HepG2 (cell line): ENCODE data around the gene FBRSL1. TPM values are rescaled to one million over a fixed set of nuclear protein-coding genes. Genes with fewer than 3 reads are reported as not detected.

Experiments used
- ATAC-seq: fragments of 200-7000 bp; cut with Tn5 transposase; 3 replicates; pipeline ENCODE4 v1.9.1; 2020; ENCODE audit warnings: mild to moderate bottlenecking, moderate library complexity
- BruUV-seq: library from RNA; stranded (reverse); fragments of 400-500 nt; replicated peaks from 2 replicates; lab custom pipeline; 2021; lab: Mats Ljungman, UMichigan
- CTCF ChIA-PET: fragments of 300-600 bp; formaldehyde crosslinking; extraction: SDS; loops from one replicate; lab custom pipeline; 2021; ENCODE audit warnings: low total read pairs, inconsistent platforms, low intra/inter-chr PET ratio; lab: Yijun Ruan, JAX
- POLR2A ChIA-PET: fragments of 350-600 bp; sonication (Branson Sonifier 250); formaldehyde crosslinking; loops from one replicate; lab custom pipeline; 2020; ENCODE audit warnings: antibody characterized with exemption, inconsistent platforms; lab: Yijun Ruan, JAX
- DNase-seq: peaks from one replicate; pipeline ENCODE4 v3.0.0-alpha.2; 2015; ENCODE audit warnings: low spot score
- FAIRE-seq: peaks from 3 replicates; lab custom pipeline; 2011; peaks lifted over from hg19 to GRCh38; lab: Jason Lieb, UNC
- H2AFZ ChIP-seq: one replicate; pipeline ENCODE4 v1.6.1; 2011; ENCODE audit warnings: low read length, inconsistent platforms
- H3K27ac ChIP-seq: fragments of 300-600 bp; 3 replicates; pipeline ENCODE4 v1.8.0; 2011; ENCODE audit warnings: mixed run types, mild to moderate bottlenecking, mixed read lengths, low read length, inconsistent platforms; ENCODE audit not compliant: insufficient read depth; ENCODE audit errors: extremely low read length
- H3K27me3 ChIP-seq, 2 experiments: fragments of 200-600 bp in 1 of 2; 2 replicates in 1 of 2; 3 replicates in 1 of 2; pipeline versions ENCODE4 v1.6.0 to v1.8.0; 2011; ENCODE audit warnings: low read length in 2 of 2, mild to moderate bottlenecking in 2 of 2, moderate library complexity in 2 of 2, inconsistent platforms in 1 of 2; ENCODE audit not compliant: insufficient read depth in 2 of 2, control insufficient read depth in 1 of 2
- H3K36me3 ChIP-seq, 2 experiments: fragments of 200-600 bp in 1 of 2; replicated peaks in 1 of 2; 2 replicates in 1 of 2; 3 replicates in 1 of 2; pipeline versions ENCODE4 v1.5.1 to v1.8.0; 2011; ENCODE audit warnings: low read length in 2 of 2, inconsistent platforms in 1 of 2; ENCODE audit not compliant: insufficient read depth in 2 of 2, control insufficient read depth in 1 of 2
- H3K4me1 ChIP-seq: 2 replicates; pipeline ENCODE4 v1.5.1; 2012; ENCODE audit warnings: low read length, inconsistent platforms; ENCODE audit not compliant: insufficient read depth
- H3K4me2 ChIP-seq: 2 replicates; pipeline ENCODE4 v1.6.0; 2011; ENCODE audit warnings: low read depth, low read length, inconsistent platforms
- H3K4me3 ChIP-seq, 3 experiments: fragments of 200-600 bp in 1 of 3; sonication (generic), shearing (Covaris generic) in 1 of 3; replicated peaks in 1 of 3; 2 replicates each; pipeline ENCODE4 v1.5.1; 2011 to 2016; ENCODE audit warnings: low read length in 3 of 3, inconsistent platforms in 2 of 3, low read depth in 2 of 3, mild to moderate bottlenecking in 2 of 3, control low read depth in 1 of 3, mixed read lengths in 1 of 3; ENCODE audit not compliant: insufficient read depth in 1 of 3
- H3K79me2 ChIP-seq: one replicate; pipeline ENCODE4 v1.6.1; 2011; ENCODE audit warnings: low read length, inconsistent platforms; ENCODE audit not compliant: insufficient read depth
- H3K9ac ChIP-seq: 2 replicates; pipeline ENCODE4 v1.6.0; 2011; ENCODE audit warnings: mild to moderate bottlenecking, low read depth, low read length, inconsistent platforms; ENCODE audit not compliant: insufficient read depth
- H3K9me3 ChIP-seq: 2 replicates; pipeline ENCODE4 v1.5.1; 2012; ENCODE audit warnings: mild to moderate bottlenecking, low read length
- H4K20me1 ChIP-seq: 2 replicates; pipeline ENCODE4 v1.6.0; 2011; ENCODE audit warnings: inconsistent platforms, mild to moderate bottlenecking, low read length, moderate library complexity; ENCODE audit not compliant: insufficient read depth
- FOSL2 ChIP-seq: sonication (generic); formaldehyde crosslinking; IDR thresholded peaks from 2 replicates; pipeline ENCODE4 v1.4.0; 2020; ENCODE audit warnings: missing genetic modification reagents
- KDM6A ChIP-seq: IDR thresholded peaks from 2 replicates; pipeline ENCODE4 v1.6.1; 2016; ENCODE audit warnings: low read depth
- MTF1 ChIP-seq: sonication (generic); formaldehyde crosslinking; IDR thresholded peaks from 2 replicates; pipeline ENCODE4 v1.5.0; 2020; ENCODE audit warnings: missing genetic modification reagents
- RAD21 ChIP-seq: fragments of 450-650 bp; formaldehyde crosslinking; IDR thresholded peaks from 2 replicates; pipeline ENCODE4 v1.5.0; 2020; ENCODE audit warnings: mild to moderate bottlenecking
- SMC3 ChIP-seq: IDR thresholded peaks from 2 replicates; pipeline ENCODE4 v1.6.1; 2011; ENCODE audit warnings: low read length, improper control_type of control experiment
- STAG1 ChIP-seq: sonication (generic); formaldehyde crosslinking; IDR thresholded peaks from 2 replicates; pipeline ENCODE4 v1.4.0; 2020; ENCODE audit warnings: missing genetic modification reagents
- ZSCAN25 ChIP-seq: sonication (generic); formaldehyde crosslinking; IDR thresholded peaks from 2 replicates; pipeline ENCODE4 v1.8.0; 2022; ENCODE audit warnings: mild to moderate bottlenecking, missing genetic modification reagents
- WGBS: methylation state at CpG from one replicate; pipeline ENCODE4 v1.1.6; 2017; ENCODE audit warnings: low lambda C conversion rate; 5-methylcytosine and 5-hydroxymethylcytosine counted together
- in situ Hi-C: cut with HindIII; loops from 2 replicates; pipeline ENCODE4 v1.10.0; 2017; ENCODE audit warnings: low pct_unique_long_range_greater_than_20kb; ENCODE audit not compliant: extremely low pct_ligation_motif_present
- intact Hi-C: fragments of 100-400 bp; cut with micrococcal nuclease; formaldehyde crosslinking; loops from one replicate; pipeline ENCODE4 v1.10.0; 2022; ENCODE audit not compliant: unreplicated experiment
- polyA plus RNA-seq, 8 experiments: library from polyadenylated mRNA; depleted of rRNA in 3 of 8; stranded (reverse) in 7 of 8; unstranded in 1 of 8; fragments of >200 nt; fragmentation: Illumina TruSeq in 4 of 8; extraction: Trizol in 4 of 8; gene quantifications; 2 replicates each; pipeline versions ENCODE4 v1.2.1 to v1.2.3, GENCODE V29; 2011 to 2016; ENCODE audit warnings: low read depth in 4 of 8, missing spikeins in 1 of 8, mixed read lengths in 1 of 8; ENCODE audit not compliant: insufficient read depth in 1 of 8
- total RNA-seq, 5 experiments: library from RNA; depleted of rRNA; stranded (reverse); fragments of >200 nt; fragmentation: Illumina TruSeq; extraction: Trizol; gene quantifications; 2 replicates each; pipeline ENCODE4 v1.2.3, GENCODE V29; 2016; ENCODE audit warnings: low read depth in 1 of 5
- TF ChIP-seq, protein P1 (sequence below): sonication (generic); formaldehyde crosslinking; IDR thresholded peaks from 2 replicates; pipeline ENCODE4 v1.5.0; 2020; ENCODE audit warnings: mild to moderate bottlenecking, missing genetic modification reagents, moderate library complexity

Gene FBRSL1
- total and polyA plus RNA-seq, 2 of the 13 experiments (the other 11 are each of a cell fraction or from before 2014, with no cell fraction given): 3.6 to 7.9 TPM

DNA sequence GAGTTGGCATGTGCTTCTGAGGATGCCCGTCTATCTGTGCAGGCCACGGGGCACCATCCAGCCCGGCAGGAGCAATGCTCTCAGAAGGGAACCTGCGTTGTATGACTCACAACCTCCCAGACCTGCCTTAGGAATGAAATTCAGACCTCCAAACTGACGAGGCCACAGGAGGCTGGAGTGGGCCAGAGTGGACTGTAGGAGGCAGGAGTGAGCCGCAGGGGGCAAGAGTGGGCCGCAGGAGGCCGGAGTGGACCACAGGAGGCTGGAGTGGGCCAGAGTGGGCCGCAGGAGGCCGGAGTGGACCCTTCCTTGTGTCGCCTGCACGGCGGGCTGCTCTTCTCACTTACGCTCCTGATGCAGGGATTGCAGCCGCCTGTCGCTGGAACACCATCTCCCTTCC, 11.1 kb upstream of the FBRSL1 start:
- Histone ChIP-seq H3K79me2 (no peaks in the 10 kb centered on the region), H4K20me1 (no peaks in the 10 kb centered on the region), H3K27me3 (peaks cover 17 to 78% of the 10 kb centered on the region in 2 experiments), H3K4me3 (no peak overlapping the region), H3K36me3 (no peaks in the 10 kb centered on the region), H3K27ac (no peak overlapping the region), H3K9ac (no peak overlapping the region), H2AFZ (no peak overlapping the region), H3K4me1 (no peaks in the 10 kb centered on the region; the same call in 1 of the 2 replicates), H3K9me3 (no peaks in the 10 kb centered on the region), H3K4me2 (no peak overlapping the region)
- in situ Hi-C loops (no loop called here), intact Hi-C loops (loop anchor here (10.0 kb wide), 1 partner anchor 54 kb away; no protein-coding TSS in a partner anchor)
- FAIRE-seq (no peak), DNase-seq (no peak), ATAC-seq (peak; percentile 58)
- TF ChIP-seq STAG1 (CRISPR knock-in tag): peak; percentile 52
- TF ChIP-seq FOSL2 (CRISPR knock-in tag): peak; percentile 36; the same call in 1 of the 2 replicates
- TF ChIP-seq RAD21 (CRISPR knock-in tag): 0 out of 2 replicates have a peak, but pooled peaks have one; percentile 32
- no peak for TF ChIP-seq MTF1 (CRISPR knock-in tag)
- 0 out of 2 replicates have a peak, but pooled peaks have one; percentile 26 for TF ChIP-seq ZSCAN25 (CRISPR knock-in tag)
- TF ChIP-seq, protein P1, sequence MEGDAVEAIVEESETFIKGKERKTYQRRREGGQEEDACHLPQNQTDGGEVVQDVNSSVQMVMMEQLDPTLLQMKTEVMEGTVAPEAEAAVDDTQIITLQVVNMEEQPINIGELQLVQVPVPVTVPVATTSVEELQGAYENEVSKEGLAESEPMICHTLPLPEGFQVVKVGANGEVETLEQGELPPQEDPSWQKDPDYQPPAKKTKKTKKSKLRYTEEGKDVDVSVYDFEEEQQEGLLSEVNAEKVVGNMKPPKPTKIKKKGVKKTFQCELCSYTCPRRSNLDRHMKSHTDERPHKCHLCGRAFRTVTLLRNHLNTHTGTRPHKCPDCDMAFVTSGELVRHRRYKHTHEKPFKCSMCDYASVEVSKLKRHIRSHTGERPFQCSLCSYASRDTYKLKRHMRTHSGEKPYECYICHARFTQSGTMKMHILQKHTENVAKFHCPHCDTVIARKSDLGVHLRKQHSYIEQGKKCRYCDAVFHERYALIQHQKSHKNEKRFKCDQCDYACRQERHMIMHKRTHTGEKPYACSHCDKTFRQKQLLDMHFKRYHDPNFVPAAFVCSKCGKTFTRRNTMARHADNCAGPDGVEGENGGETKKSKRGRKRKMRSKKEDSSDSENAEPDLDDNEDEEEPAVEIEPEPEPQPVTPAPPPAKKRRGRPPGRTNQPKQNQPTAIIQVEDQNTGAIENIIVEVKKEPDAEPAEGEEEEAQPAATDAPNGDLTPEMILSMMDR (CRISPR knock-in tag): peak; percentile 63
- no peak for TF ChIP-seq KDM6A (CRISPR knock-in tag)
- 0 out of 2 replicates have a peak, but pooled peaks have one; percentile 21 for TF ChIP-seq SMC3
- no TSS peak for BruUV-seq
- ChIA-PET CTCF (interaction anchor here (2.1 kb wide), 1 partner anchor 45 kb away, joined by 7 read pairs; no protein-coding TSS in a partner anchor), POLR2A (no interaction called here)
- 5% methylated on average over 9 of the region's 16 CpGs for whole genome bisulfite sequencing
